ENCODE data around the gene SLC2A13.

Gene SLC2A13

GRCh38 chr12:40105515-40106201, at the start of gene SLC2A13:
SLC2A13 (minus strand) TSS chr12:40106081; CDS start chr12:40105808, 273 bp downstream.
- TF ChIP-seq TCF12 (IDR thresholded peaks at IDR 0.05; ENCODE audit: low read depth) (peak; percentile 15; the same call in 1 of the 2 replicates), ZBTB7A (IDR thresholded peaks at IDR 0.05; ENCODE audit: low read depth) (0 out of 2 replicates have a peak, but pooled peaks have one; percentile 75), TAF1 (IDR thresholded peaks at IDR 0.05; ENCODE audit: low read depth) (peak; percentile 60), CREB1 (IDR thresholded peaks at IDR 0.05; ENCODE audit: low read depth) (no peak), MAX (IDR thresholded peaks at IDR 0.05) (peak; percentile 52), USF1 (IDR thresholded peaks at IDR 0.05) (peak; percentile 91), TEAD4 (IDR thresholded peaks at IDR 0.05) (no peak)

DNA sequence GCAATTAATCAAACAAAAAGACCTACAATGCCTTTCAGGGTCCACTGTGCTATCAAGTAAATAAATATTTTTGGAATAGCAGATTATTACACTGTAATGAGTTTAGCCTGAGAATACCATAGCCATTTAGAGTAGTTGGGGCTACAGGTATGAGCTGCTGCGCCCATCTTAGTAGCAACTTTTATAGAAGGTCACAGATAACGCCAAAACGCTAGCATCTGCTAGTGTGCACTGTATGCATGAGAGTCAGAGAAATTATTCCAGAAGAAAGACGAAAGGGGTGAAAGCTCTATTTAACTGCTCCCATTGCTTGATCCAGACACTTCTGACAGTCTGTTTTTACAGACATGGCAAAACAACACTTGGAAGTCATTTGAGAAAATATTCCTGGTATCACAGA, 48.5 kb upstream of the SLC2A13 start:
- TF ChIP-seq MAX (IDR thresholded peaks at IDR 0.05) (no peak), USF1 (IDR thresholded peaks at IDR 0.05) (no peak), EGR1 (IDR thresholded peaks at IDR 0.05) (no peak), EP300 (IDR thresholded peaks at IDR 0.05; ENCODE audit: borderline replicate concordance) (no peak), FOXM1 (IDR thresholded peaks at IDR 0.05; ENCODE audit: borderline replicate concordance, low read depth) (no peak), CEBPB (IDR thresholded peaks at IDR 0.05) (no peak), CREB1 (IDR thresholded peaks at IDR 0.05; ENCODE audit: low read depth) (no peak), TAF1 (IDR thresholded peaks at IDR 0.05; ENCODE audit: low read depth) (no peak), RAD21 (IDR thresholded peaks at IDR 0.05; ENCODE audit: low read depth) (no peak), YY1 (IDR thresholded peaks at IDR 0.05; ENCODE audit: low read depth) (no peak), NFIC (IDR thresholded peaks at IDR 0.05) (no peak), ZBTB7A (IDR thresholded peaks at IDR 0.05; ENCODE audit: low read depth) (no peak), TCF12 (IDR thresholded peaks at IDR 0.05; ENCODE audit: low read depth) (no peak), TEAD4 (IDR thresholded peaks at IDR 0.05) (no peak)
- TF ChIP-seq, protein P1, sequence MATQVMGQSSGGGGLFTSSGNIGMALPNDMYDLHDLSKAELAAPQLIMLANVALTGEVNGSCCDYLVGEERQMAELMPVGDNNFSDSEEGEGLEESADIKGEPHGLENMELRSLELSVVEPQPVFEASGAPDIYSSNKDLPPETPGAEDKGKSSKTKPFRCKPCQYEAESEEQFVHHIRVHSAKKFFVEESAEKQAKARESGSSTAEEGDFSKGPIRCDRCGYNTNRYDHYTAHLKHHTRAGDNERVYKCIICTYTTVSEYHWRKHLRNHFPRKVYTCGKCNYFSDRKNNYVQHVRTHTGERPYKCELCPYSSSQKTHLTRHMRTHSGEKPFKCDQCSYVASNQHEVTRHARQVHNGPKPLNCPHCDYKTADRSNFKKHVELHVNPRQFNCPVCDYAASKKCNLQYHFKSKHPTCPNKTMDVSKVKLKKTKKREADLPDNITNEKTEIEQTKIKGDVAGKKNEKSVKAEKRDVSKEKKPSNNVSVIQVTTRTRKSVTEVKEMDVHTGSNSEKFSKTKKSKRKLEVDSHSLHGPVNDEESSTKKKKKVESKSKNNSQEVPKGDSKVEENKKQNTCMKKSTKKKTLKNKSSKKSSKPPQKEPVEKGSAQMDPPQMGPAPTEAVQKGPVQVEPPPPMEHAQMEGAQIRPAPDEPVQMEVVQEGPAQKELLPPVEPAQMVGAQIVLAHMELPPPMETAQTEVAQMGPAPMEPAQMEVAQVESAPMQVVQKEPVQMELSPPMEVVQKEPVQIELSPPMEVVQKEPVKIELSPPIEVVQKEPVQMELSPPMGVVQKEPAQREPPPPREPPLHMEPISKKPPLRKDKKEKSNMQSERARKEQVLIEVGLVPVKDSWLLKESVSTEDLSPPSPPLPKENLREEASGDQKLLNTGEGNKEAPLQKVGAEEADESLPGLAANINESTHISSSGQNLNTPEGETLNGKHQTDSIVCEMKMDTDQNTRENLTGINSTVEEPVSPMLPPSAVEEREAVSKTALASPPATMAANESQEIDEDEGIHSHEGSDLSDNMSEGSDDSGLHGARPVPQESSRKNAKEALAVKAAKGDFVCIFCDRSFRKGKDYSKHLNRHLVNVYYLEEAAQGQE (IDR thresholded peaks at IDR 0.05; ENCODE audit: low read depth), result no peak

DNA sequence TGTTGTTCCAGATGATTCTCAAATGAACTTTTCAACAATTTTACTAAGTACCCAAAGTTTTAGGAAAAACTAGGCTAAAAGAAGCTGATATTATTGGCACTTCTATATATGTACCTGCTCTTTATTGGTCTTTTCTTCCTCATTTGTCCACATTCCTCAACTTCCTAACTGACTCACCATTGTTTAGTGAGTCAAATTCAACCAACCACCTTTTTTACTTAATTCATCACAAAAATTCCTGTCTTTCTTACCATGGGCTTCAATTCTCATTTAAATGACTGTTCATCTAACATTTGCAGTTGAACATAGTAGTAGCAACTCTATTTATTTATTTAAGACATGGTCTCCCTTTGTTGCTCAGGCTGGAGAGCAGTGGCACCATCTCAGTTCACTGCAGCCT, 47.6 kb upstream of the SLC2A13 start:
- TF ChIP-seq RAD21 (IDR thresholded peaks at IDR 0.05; ENCODE audit: low read depth), result no peak
- no peak for TF ChIP-seq TEAD4 (IDR thresholded peaks at IDR 0.05)
- no peak for TF ChIP-seq MAX (IDR thresholded peaks at IDR 0.05)
- TF ChIP-seq TAF1 (IDR thresholded peaks at IDR 0.05; ENCODE audit: low read depth), result no peak
- TF ChIP-seq CEBPB (IDR thresholded peaks at IDR 0.05), result no peak

- TF ChIP-seq EGR1 (IDR thresholded peaks at IDR 0.05), result no peak
- no peak for TF ChIP-seq TAF1 (IDR thresholded peaks at IDR 0.05; ENCODE audit: low read depth)
- peak; percentile 73 for TF ChIP-seq RAD21 (IDR thresholded peaks at IDR 0.05; ENCODE audit: low read depth)
Observed at GRCh38 chr12:40152783-40153383, 47.0 kb upstream of the SLC2A13 start.

DNA sequence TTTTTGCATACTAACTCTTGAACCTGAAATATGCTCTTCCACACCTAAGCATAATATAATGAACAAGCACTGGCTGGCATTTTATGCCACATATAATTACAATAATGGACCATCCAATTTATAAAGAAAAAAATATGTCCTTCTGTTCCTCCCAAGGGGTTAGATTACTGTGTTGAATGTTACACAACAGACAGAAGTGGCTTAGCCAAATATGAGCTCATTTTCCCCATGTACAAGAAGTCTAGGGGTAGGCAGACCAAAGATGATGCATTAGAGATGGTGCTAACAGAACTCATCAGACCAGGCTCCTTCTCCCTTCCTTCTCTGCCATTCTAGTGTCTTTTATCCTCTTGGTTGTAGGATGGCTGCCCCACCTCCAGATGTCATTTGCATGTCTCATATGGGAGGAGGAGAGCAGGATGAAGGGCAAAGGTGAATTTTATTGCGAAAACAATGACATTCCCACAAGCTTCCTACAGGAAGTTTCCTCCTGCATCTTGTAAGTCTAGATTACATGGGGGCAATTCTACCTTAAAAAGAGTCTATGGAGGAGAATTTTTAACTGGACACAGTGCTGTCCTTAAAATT, 43.9 kb upstream of the SLC2A13 start:
- TF ChIP-seq CREB1 (IDR thresholded peaks at IDR 0.05; ENCODE audit: low read depth) (no peak), ZBTB7A (IDR thresholded peaks at IDR 0.05; ENCODE audit: low read depth) (no peak), EP300 (IDR thresholded peaks at IDR 0.05; ENCODE audit: borderline replicate concordance) (no peak), NFIC (IDR thresholded peaks at IDR 0.05) (no peak), YY1 (IDR thresholded peaks at IDR 0.05; ENCODE audit: low read depth) (no peak), EGR1 (IDR thresholded peaks at IDR 0.05) (no peak), TEAD4 (IDR thresholded peaks at IDR 0.05) (no peak)
- TF ChIP-seq, protein P1 (IDR thresholded peaks at IDR 0.05; ENCODE audit: low read depth), result no peak
